ENCODE results near the gene ITPR2. TPM values are rescaled to one million over a fixed set of nuclear protein-coding genes. Genes with fewer than 3 reads are reported as not detected.

ITPR2 gene
- total RNA-seq, 4 donors from 2014 or later, result 42.8 to 62.5 (median 52.1) TPM

DNA sequence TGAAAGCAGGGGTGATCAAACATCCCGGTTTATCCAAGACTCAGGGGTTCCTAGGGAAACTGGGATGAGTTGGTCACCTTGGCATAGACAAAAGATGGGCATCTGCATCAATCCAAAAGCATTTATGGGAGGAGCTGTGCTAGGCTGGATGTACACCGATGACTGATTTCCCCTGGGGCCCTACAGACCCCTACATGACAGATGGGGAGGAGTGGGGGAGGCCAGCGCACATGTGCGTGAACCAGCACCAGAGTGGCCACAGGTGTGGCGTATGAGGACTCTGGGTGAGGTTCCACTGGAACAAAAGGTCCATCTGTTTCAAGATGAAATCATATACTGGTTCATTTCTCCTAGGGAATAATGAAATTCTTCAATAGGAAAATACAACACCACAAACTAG is 210.4 kb downstream of the ITPR2 start:
- 87 to 90% methylated on average over 5 of the region's 5 CpGs for WGBS, 2 donors
- TF ChIP-seq POLR2A (IDR thresholded peaks at IDR 0.05), result no peak
- TF ChIP-seq, protein P1, sequence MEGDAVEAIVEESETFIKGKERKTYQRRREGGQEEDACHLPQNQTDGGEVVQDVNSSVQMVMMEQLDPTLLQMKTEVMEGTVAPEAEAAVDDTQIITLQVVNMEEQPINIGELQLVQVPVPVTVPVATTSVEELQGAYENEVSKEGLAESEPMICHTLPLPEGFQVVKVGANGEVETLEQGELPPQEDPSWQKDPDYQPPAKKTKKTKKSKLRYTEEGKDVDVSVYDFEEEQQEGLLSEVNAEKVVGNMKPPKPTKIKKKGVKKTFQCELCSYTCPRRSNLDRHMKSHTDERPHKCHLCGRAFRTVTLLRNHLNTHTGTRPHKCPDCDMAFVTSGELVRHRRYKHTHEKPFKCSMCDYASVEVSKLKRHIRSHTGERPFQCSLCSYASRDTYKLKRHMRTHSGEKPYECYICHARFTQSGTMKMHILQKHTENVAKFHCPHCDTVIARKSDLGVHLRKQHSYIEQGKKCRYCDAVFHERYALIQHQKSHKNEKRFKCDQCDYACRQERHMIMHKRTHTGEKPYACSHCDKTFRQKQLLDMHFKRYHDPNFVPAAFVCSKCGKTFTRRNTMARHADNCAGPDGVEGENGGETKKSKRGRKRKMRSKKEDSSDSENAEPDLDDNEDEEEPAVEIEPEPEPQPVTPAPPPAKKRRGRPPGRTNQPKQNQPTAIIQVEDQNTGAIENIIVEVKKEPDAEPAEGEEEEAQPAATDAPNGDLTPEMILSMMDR (IDR thresholded peaks at IDR 0.05), result no peak
- DNase-seq (ENCODE audit: low spot score in 2 of 2), result no peak
- intact Hi-C loops (cut with DNase I; ENCODE audit: low total_unique reads), result no loop called here
- no peak overlapping the region for H3K4me3 ChIP-seq (ENCODE audit: low read depth, poor library complexity, severe bottlenecking)

DNA sequence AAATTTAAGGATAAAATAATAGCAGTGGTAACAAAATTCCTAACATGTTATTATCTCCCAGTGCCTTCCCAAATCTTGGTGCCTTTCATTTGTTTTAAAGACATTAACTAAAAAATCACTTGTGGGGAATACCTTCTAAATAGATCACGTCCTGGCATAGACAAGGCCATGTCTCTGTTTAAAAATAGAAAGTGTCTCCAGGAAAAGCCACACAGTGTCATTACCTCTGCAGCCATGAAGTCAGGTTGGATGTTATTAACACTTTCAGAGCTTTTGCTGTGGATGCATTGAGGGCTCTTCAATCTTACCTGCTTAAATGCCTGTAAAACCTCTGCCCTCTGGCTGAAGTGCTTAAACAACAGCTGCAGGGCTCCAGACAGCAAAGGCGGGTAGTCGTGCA is 211.1 kb downstream of the ITPR2 start:
- WGBS, 2 donors, result 88 to 92% methylated on average over 3 of the region's 3 CpGs
- TF ChIP-seq, protein P1 (IDR thresholded peaks at IDR 0.05), result no peak
- no peak for TF ChIP-seq POLR2A (IDR thresholded peaks at IDR 0.05)
- no peak for DNase-seq (ENCODE audit: low spot score in 2 of 2)
- intact Hi-C loops (cut with DNase I; ENCODE audit: low total_unique reads), result no loop called here
- H3K4me3 ChIP-seq (ENCODE audit: low read depth, poor library complexity, severe bottlenecking), result no peak overlapping the region

DNA sequence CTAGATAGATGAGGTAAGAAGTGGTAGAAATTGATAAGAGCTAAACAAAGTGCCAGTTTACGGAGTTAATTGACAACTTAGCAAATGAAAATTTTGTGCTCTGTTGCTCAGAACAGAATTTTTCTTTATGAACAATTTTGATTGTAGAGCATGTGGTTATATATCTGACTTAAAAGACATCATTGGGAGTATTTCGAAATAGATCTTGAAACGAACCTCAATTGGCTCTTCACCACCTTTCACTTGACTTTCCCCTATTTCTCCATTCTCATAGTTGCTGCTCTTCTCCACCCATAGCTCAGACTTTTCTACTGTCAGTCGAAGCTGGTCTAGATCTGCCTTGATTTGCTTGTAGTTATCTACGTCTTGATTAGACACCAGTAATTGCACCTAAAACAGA is 212.1 kb downstream of the ITPR2 start:
- no peak for DNase-seq (ENCODE audit: low spot score in 2 of 2)
- no peak overlapping the region for H3K4me3 ChIP-seq (ENCODE audit: low read depth, poor library complexity, severe bottlenecking)
- intact Hi-C loops (cut with DNase I; ENCODE audit: low total_unique reads), result no loop called here
- WGBS, 2 donors, result 91 to 93% methylated on average over 5 of the region's 5 CpGs
- TF ChIP-seq, protein P1 (IDR thresholded peaks at IDR 0.05), result no peak
- no peak for TF ChIP-seq POLR2A (IDR thresholded peaks at IDR 0.05)

DNA sequence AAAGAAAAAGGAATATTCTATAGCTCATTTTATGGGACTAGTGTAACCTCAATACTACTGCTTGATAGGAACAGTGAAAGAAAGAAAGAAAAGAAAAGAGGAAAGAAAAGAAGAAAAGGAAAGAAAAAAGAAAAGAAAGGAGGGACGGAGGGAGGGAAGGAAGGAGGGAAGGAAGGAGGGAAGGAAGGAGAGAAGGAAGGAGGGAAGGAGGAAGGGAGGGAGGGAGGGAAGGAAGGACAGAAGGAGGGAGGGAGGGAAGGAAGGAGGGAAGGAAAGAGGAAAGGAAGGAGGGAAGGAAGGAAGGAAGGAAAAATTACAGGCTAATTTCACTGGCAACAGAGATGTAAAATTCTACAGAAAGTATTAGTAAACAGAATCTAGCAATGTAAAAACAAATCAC is 215.5 kb downstream of the ITPR2 start:
- 81 to 88% methylated on average over 1 of the region's 1 CpG for WGBS, 2 donors
- TF ChIP-seq, protein P1 (IDR thresholded peaks at IDR 0.05), result no peak
- no peak for TF ChIP-seq POLR2A (IDR thresholded peaks at IDR 0.05)
- no peak overlapping the region for H3K4me3 ChIP-seq (ENCODE audit: low read depth, poor library complexity, severe bottlenecking)
- intact Hi-C loops (cut with DNase I; ENCODE audit: low total_unique reads), result no loop called here
- no peak for DNase-seq (ENCODE audit: low spot score in 2 of 2)

DNA sequence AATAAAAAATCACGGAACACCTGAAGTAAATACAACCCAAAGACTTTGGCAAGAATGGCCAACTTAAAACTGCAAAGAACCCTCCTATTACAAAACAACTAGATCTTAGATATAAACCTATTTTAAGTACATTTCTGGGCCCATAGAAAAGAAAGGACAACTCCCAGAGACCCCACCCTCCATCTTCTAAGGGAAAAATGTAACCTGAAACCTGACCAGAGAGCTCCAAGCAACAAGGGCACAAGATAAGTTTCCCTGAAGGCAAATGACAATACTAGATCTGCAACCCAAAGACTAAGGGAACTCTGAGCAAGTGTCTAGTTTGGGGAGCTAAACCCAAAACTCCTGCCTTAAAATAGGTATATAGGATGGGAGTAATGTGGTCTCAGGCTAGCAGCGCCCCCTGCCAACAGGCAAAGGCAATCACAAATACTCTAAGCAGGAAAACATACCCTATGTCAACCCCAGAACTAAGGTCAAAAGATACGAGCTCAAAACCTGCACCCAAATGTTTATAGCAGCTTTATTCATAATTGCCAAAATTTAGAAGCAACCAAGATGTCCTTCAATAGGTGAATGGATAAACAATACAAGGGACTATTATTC is 218.9 kb downstream of the ITPR2 start:
- intact Hi-C loops (cut with DNase I; ENCODE audit: low total_unique reads), result no loop called here

More for the DNA sequence above, 218.9 kb downstream of the ITPR2 start:
- no peak overlapping the region for H3K4me3 ChIP-seq (ENCODE audit: low read depth, poor library complexity, severe bottlenecking)
- TF ChIP-seq POLR2A (IDR thresholded peaks at IDR 0.05), result no peak
- TF ChIP-seq, protein P1 (IDR thresholded peaks at IDR 0.05), result no peak
- no peak for DNase-seq (ENCODE audit: low spot score in 2 of 2)
- 60 to 64% methylated on average over 3 of the region's 3 CpGs for WGBS, 2 donors

Measured in lower leg skin (tissue), 4 donors.